ENCODE results near the gene ADGRG1.
A peak's percentile ranks its signal among the peaks of the same experiment; 100 is the strongest.

Gene ADGRG1

GRCh38 chr16:57665541-57665940 lies 37.1 kb downstream of the ADGRG1 start:
- no peak for TF ChIP-seq ZFX (IDR thresholded peaks at IDR 0.05; ENCODE audit: borderline replicate concordance)
- TF ChIP-seq, protein P1, sequence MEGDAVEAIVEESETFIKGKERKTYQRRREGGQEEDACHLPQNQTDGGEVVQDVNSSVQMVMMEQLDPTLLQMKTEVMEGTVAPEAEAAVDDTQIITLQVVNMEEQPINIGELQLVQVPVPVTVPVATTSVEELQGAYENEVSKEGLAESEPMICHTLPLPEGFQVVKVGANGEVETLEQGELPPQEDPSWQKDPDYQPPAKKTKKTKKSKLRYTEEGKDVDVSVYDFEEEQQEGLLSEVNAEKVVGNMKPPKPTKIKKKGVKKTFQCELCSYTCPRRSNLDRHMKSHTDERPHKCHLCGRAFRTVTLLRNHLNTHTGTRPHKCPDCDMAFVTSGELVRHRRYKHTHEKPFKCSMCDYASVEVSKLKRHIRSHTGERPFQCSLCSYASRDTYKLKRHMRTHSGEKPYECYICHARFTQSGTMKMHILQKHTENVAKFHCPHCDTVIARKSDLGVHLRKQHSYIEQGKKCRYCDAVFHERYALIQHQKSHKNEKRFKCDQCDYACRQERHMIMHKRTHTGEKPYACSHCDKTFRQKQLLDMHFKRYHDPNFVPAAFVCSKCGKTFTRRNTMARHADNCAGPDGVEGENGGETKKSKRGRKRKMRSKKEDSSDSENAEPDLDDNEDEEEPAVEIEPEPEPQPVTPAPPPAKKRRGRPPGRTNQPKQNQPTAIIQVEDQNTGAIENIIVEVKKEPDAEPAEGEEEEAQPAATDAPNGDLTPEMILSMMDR (IDR thresholded peaks at IDR 0.05): no peak
- H3K27ac ChIP-seq: no peak overlapping the region

GRCh38 chr16:57666353-57667047 lies 38.1 kb downstream of the ADGRG1 start:
- no peak overlapping the region for H3K27ac ChIP-seq

GRCh38 chr16:57667048-57667525 lies 38.7 kb downstream of the ADGRG1 start:
- TF ChIP-seq ZFX (IDR thresholded peaks at IDR 0.05; ENCODE audit: borderline replicate concordance): no peak
- TF ChIP-seq, protein P1 (IDR thresholded peaks at IDR 0.05): no peak
- H3K27ac ChIP-seq: no peak overlapping the region

More at GRCh38 chr16:57666353-57667047, 38.1 kb downstream of the ADGRG1 start:
- TF ChIP-seq, protein P1 (IDR thresholded peaks at IDR 0.05): no peak
- TF ChIP-seq ZFX (IDR thresholded peaks at IDR 0.05; ENCODE audit: borderline replicate concordance): no peak

- H3K27ac ChIP-seq: no peak overlapping the region
- TF ChIP-seq, protein P1 (IDR thresholded peaks at IDR 0.05): peak; percentile 54
- TF ChIP-seq ZFX (IDR thresholded peaks at IDR 0.05; ENCODE audit: borderline replicate concordance): no peak
Measured at GRCh38 chr16:57667526-57668262, 39.3 kb downstream of the ADGRG1 start.

- TF ChIP-seq, protein P1 (IDR thresholded peaks at IDR 0.05): peak; percentile 13; the same call in 1 of the 2 replicates
- no peak for TF ChIP-seq ZFX (IDR thresholded peaks at IDR 0.05; ENCODE audit: borderline replicate concordance)
- no peak within 1 kb of the TSS for H3K27ac ChIP-seq
Measured at GRCh38 chr16:57668263-57668571, 39.8 kb downstream of the ADGRG1 start, which contains the start of gene ADGRG3. Gene ADGRG3, plus strand, starts transcription at chr16:57668306. Its CDS starts 42 bp downstream, at chr16:57668348.

GRCh38 chr16:57668630-57669475 lies 40.4 kb downstream of the ADGRG1 start:
- TF ChIP-seq, protein P1 (IDR thresholded peaks at IDR 0.05): no peak
- TF ChIP-seq ZFX (IDR thresholded peaks at IDR 0.05; ENCODE audit: borderline replicate concordance): no peak
- no peak overlapping the region for H3K27ac ChIP-seq
